Thyroid gland (tissue), 4 donors: ENCODE results near the gene GJB5. TPM values are rescaled to one million over a fixed set of nuclear protein-coding genes. Genes with fewer than 3 reads are reported as not detected.

ENCODE experiments used
- DNase-seq, 2 donors: peaks; one replicate each; pipeline ENCODE4 v3.0.0-alpha.2; 2019
- H3K27ac ChIP-seq, 3 donors: fragments of 200-600 bp; sonication (generic); 1 replicate in 2 of 3; 2 replicates in 1 of 3; pipeline ENCODE4 v1.5.1; 2016 to 2019; ENCODE audit warnings: mild to moderate bottlenecking in 1 of 3, moderate library complexity in 1 of 3
- H3K27me3 ChIP-seq: fragments of 200-600 bp; sonication (generic); one replicate; pipeline ENCODE4 v1.5.1; 2019
- H3K36me3 ChIP-seq, 2 donors: fragments of 200-600 bp; sonication (generic); one replicate each; pipeline ENCODE4 v1.5.1; 2016 to 2019
- H3K4me1 ChIP-seq, 2 donors: fragments of 200-600 bp; sonication (generic); one replicate each; pipeline ENCODE4 v1.5.1; 2017 to 2019
- H3K4me3 ChIP-seq, 3 donors: fragments of 200-600 bp; sonication (generic); replicated peaks in 1 of 3; 1 replicate in 2 of 3; 2 replicates in 1 of 3; pipeline ENCODE4 v1.5.1; 2016; ENCODE audit warnings: mild to moderate bottlenecking in 1 of 3
- H3K9me3 ChIP-seq: fragments of 200-600 bp; sonication (generic); one replicate; pipeline ENCODE4 v1.5.1; 2017
- POLR2A ChIP-seq, 2 donors: fragments of 450-650 bp; IDR thresholded peaks; one replicate each; pipeline ENCODE4 v1.6.1; 2017; ENCODE audit warnings: antibody characterized with exemption in 2 of 2, mild to moderate bottlenecking in 2 of 2, moderate library complexity in 1 of 2
- WGBS, 2 donors: methylation state at CpG; one replicate each; pipeline ENCODE4 v1.1.5; 2017; 5-methylcytosine and 5-hydroxymethylcytosine counted together
- intact Hi-C: fragments of 100-400 bp; cut with DNase I; formaldehyde crosslinking; loops from one replicate; pipeline ENCODE4 v1.15.1; 2023
- total RNA-seq, 4 donors: library from RNA; depleted of rRNA; stranded (reverse); fragments of >200 nt; gene quantifications; one replicate each; pipeline ENCODE4 v1.2.3, GENCODE V29; 2016
- TF ChIP-seq, protein P1 (sequence below), 6 experiments: fragments of 200-600 bp in 3 of 6; fragments of 450-650 bp in 3 of 6; sonication (generic) in 3 of 6; IDR thresholded peaks; one replicate each; pipeline ENCODE4 v1.5.1; 2016 to 2019; ENCODE audit warnings: antibody characterized with exemption in 6 of 6, mild to moderate bottlenecking in 2 of 6, inconsistent platforms in 1 of 6, moderate library complexity in 1 of 6

GJB5 gene
- total RNA-seq, 4 donors from 2014 or later, result not detected

GRCh38 chr1:34711485-34711884, 43.4 kb upstream of the GJB5 start:
- 84 to 88% methylated on average over 4 of the region's 4 CpGs for WGBS, 2 donors
- no peaks in the 10 kb centered on the region for H3K4me1 ChIP-seq
- H3K9me3 ChIP-seq, result no peaks in the 10 kb centered on the region
- H3K27me3 ChIP-seq, result no peaks in the 10 kb centered on the region
- H3K27ac ChIP-seq, result no peak overlapping the region
- no peak overlapping the region for H3K4me3 ChIP-seq
- no peak for TF ChIP-seq POLR2A (IDR thresholded peaks at IDR 0.05)
- TF ChIP-seq, protein P1, sequence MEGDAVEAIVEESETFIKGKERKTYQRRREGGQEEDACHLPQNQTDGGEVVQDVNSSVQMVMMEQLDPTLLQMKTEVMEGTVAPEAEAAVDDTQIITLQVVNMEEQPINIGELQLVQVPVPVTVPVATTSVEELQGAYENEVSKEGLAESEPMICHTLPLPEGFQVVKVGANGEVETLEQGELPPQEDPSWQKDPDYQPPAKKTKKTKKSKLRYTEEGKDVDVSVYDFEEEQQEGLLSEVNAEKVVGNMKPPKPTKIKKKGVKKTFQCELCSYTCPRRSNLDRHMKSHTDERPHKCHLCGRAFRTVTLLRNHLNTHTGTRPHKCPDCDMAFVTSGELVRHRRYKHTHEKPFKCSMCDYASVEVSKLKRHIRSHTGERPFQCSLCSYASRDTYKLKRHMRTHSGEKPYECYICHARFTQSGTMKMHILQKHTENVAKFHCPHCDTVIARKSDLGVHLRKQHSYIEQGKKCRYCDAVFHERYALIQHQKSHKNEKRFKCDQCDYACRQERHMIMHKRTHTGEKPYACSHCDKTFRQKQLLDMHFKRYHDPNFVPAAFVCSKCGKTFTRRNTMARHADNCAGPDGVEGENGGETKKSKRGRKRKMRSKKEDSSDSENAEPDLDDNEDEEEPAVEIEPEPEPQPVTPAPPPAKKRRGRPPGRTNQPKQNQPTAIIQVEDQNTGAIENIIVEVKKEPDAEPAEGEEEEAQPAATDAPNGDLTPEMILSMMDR (IDR thresholded peaks at IDR 0.05), result no peak
- no peaks in the 10 kb centered on the region for H3K36me3 ChIP-seq
- DNase-seq, result no peak
- intact Hi-C loops, result no loop called here

- DNase-seq, result no peak
- Histone ChIP-seq H3K36me3 (no peaks in the 10 kb centered on the region), H3K9me3 (no peaks in the 10 kb centered on the region), H3K4me1 (no peaks in the 10 kb centered on the region), H3K4me3 (no peak overlapping the region), H3K27ac (no peak overlapping the region), H3K27me3 (no peaks in the 10 kb centered on the region)
- TF ChIP-seq, protein P1 (IDR thresholded peaks at IDR 0.05), result no peak
- TF ChIP-seq POLR2A (IDR thresholded peaks at IDR 0.05), result no peak
- 46 to 56% methylated on average over 7 of the region's 7 CpGs for WGBS, 2 donors
- intact Hi-C loops, result no loop called here
Measured at GRCh38 chr1:34712007-34712688, 42.7 kb upstream of the GJB5 start.

- no peaks in the 10 kb centered on the region for H3K36me3 ChIP-seq
- no peaks in the 10 kb centered on the region for H3K9me3 ChIP-seq
- no peak for TF ChIP-seq POLR2A (IDR thresholded peaks at IDR 0.05)
- TF ChIP-seq, protein P1 (IDR thresholded peaks at IDR 0.05), result no peak
- DNase-seq, result no peak
- no peaks in the 10 kb centered on the region for H3K4me1 ChIP-seq
- WGBS, 2 donors, result 84 to 93% methylated on average over 6 of the region's 6 CpGs
- no peaks in the 10 kb centered on the region for H3K27me3 ChIP-seq
- intact Hi-C loops, result no loop called here
- no peak overlapping the region for H3K27ac ChIP-seq
- H3K4me3 ChIP-seq, result no peak overlapping the region
Measured at GRCh38 chr1:34713443-34713842, 41.4 kb upstream of the GJB5 start.

DNA sequence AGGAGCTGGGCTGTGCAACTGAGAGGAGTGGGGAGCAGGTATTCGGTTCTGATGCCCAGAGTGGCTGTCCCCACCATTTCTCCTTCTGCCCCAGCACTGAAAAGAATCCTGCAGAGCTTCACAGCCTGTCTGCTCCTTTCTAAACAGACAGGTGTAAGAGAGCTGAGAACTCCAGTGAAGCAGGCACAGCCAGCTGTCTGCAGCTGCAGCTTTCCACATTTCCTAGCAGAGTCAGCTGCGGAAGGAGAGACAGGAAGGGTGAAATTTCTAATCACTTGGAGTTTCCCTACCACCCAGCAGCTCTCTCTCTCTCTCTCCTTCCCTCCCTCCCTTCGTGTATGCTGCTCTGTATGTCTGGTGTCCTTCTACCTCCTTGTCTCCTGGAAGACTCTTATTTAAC, 40.5 kb upstream of the GJB5 start:
- DNase-seq, result no peak
- no peak for TF ChIP-seq POLR2A (IDR thresholded peaks at IDR 0.05)
- TF ChIP-seq, protein P1 (IDR thresholded peaks at IDR 0.05), result no peak
- no peaks in the 10 kb centered on the region for H3K36me3 ChIP-seq
- WGBS, 2 donors, result 26 to 43% methylated on average over 3 of the region's 3 CpGs
- no peaks in the 10 kb centered on the region for H3K27me3 ChIP-seq
- no peaks in the 10 kb centered on the region for H3K9me3 ChIP-seq
- no peak overlapping the region for H3K4me3 ChIP-seq
- H3K4me1 ChIP-seq, result no peaks in the 10 kb centered on the region
- intact Hi-C loops, result no loop called here
- H3K27ac ChIP-seq, result no peak overlapping the region

- Histone ChIP-seq H3K36me3 (no peaks in the 10 kb centered on the region), H3K9me3 (no peaks in the 10 kb centered on the region), H3K4me1 (no peaks in the 10 kb centered on the region), H3K27ac (no peak overlapping the region), H3K4me3 (no peak overlapping the region), H3K27me3 (no peaks in the 10 kb centered on the region)
- no peak for DNase-seq
- 75 to 93% methylated on average over 3 of the region's 3 CpGs for WGBS, 2 donors
- intact Hi-C loops, result no loop called here
- no peak for TF ChIP-seq POLR2A (IDR thresholded peaks at IDR 0.05)
- TF ChIP-seq, protein P1 (IDR thresholded peaks at IDR 0.05), result no peak
Measured at GRCh38 chr1:34715139-34715538, 39.7 kb upstream of the GJB5 start.
